Measurements from ENCODE around the gene ARPC4.

Gene ARPC4

DNA sequence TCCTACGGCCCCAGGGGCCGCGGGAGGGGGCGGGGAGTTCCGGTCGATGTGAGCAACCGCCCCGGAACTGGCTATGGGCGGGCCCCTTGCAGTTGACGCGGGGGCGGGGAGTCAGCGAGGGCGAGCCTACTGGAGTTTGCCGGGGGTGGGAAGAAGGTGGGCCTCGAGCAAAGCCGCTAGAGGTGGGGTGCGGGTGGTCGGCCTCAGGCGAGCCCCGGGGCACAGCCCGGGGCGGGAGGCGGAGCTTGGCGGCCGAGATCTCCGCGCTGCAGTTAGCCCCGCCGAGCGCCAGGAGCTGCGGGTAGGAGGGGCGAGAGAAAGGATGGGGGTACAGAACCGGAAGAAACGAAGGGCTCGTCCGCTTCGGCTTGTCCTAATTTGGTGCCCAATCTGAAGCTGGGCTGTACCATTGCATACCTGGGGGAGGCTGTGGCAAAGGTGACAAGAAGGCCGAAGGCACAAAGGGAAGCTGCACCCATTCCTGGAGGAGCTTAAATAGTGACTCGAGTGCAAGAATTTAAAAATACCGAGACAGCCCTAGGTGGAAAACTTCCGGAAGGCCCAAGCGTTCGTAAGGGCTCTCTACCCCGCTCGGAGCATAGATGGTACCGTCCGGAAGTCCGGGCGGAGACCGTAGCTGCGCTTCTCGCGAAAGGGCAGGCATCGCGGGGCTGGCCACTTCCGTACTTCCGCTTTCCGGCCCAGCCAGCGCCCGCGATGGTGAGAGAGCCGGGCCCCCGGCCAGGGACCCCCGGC is at the start of gene ARPC4, which contains the start of gene TADA3:
Gene ARPC4 (plus strand): TSS at position 678 of the 756 bp plus-strand sequence. CDS start 40 bp downstream, at position 718.
Gene TADA3 (minus strand): TSS at position 69 of the 756 bp plus-strand sequence. CDS start 1,007 bp downstream, outside the sequence.
- DNase-seq (ENCODE audit: low read depth in 2 of 2) = peak; percentile 90 to 92

DNA sequence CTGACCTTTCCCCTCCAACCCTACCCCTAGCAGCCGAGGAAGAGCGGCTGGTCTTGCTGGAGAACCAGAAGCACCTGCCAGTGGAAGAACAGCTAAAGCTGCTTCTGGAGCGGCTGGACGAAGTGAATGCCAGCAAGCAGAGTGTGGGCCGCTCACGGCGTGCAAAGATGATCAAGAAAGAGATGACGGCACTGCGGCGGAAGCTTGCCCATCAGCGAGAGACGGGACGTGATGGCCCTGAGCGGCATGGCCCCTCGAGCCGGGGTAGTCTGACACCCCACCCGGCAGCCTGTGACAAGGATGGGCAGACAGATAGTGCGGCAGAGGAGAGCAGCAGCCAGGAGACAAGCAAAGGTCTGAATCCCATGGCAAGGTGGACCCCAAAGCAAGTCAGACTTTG is 49.3 kb upstream of the ARPC4 start:
- no peak for DNase-seq (ENCODE audit: low read depth in 2 of 2)

DNA sequence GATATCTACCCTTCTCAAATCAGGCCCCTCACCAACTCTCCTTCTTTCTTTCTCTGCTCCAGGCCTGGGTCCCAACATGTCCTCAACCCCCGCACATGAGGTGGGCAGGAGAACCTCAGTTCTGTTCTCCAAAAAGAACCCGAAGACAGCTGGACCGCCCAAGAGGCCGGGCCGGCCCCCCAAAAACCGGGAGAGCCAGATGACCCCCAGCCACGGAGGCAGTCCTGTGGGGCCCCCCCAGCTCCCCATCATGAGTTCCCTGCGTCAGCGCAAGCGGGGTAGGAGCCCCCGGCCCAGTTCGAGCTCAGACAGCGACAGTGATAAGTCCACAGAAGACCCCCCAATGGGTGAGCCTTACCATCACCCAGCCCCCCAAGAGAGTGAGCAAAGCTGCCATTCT is 48.7 kb upstream of the ARPC4 start:
- DNase-seq (ENCODE audit: low read depth in 2 of 2) = no peak

DNA sequence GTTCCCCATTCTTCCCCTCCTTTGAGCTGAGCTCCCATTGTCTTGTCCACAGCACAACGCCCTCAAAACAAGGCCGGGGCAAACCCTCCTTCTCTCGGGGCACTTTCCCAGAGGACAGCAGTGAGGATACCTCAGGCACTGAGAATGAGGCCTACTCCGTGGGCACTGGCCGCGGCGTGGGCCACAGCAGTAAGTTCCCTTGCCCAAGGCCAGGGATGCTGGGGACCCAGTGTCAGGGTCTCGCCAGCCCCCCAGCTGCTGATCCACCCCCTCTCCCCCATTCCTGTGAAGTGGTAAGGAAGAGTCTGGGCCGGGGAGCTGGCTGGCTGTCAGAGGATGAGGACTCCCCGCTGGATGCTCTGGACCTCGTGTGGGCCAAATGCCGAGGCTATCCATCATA is 47.4 kb upstream of the ARPC4 start:
- no peak for DNase-seq (ENCODE audit: low read depth in 2 of 2)

GRCh38 chr3:9746330-9746729 is 46.6 kb upstream of the ARPC4 start:
- no peak for DNase-seq (ENCODE audit: low read depth in 2 of 2)

DNA sequence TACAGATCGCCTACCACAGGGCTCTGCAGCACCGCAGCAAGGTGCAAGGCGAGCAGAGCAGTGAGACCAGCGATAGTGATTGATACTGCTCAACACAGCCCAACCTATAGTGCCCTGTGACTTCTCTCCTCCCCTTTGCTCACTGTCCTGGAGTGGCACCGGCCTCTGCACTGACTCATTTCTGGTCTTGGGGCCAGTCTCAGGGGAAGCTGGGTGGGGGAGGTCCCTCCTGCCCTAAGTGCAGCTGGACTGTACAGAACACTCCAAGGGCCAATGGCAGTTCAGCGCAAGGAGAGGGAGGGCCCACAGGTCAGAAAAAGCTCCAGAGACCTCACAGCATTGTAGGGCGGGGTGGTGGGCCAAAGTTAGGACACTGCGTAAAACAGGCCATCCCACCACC is 45.6 kb upstream of the ARPC4 start:
- DNase-seq (ENCODE audit: low read depth in 2 of 2) = no peak

GRCh38 chr3:9748031-9748430 is 44.9 kb upstream of the ARPC4 start:
- no peak for DNase-seq (ENCODE audit: low read depth in 2 of 2)

GRCh38 chr3:9749296-9749644 is 43.6 kb upstream of the ARPC4 start:
- no peak for DNase-seq (ENCODE audit: low read depth in 2 of 2)

- peak; percentile 96 to 97 for DNase-seq (ENCODE audit: low read depth in 2 of 2)
Measured at GRCh38 chr3:9749645-9750555, 43.0 kb upstream of the ARPC4 start, which contains the start of gene OGG1. Gene OGG1 (plus strand): TSS chr3:9749952. CDS start chr3:9750287, 335 bp downstream.

DNA sequence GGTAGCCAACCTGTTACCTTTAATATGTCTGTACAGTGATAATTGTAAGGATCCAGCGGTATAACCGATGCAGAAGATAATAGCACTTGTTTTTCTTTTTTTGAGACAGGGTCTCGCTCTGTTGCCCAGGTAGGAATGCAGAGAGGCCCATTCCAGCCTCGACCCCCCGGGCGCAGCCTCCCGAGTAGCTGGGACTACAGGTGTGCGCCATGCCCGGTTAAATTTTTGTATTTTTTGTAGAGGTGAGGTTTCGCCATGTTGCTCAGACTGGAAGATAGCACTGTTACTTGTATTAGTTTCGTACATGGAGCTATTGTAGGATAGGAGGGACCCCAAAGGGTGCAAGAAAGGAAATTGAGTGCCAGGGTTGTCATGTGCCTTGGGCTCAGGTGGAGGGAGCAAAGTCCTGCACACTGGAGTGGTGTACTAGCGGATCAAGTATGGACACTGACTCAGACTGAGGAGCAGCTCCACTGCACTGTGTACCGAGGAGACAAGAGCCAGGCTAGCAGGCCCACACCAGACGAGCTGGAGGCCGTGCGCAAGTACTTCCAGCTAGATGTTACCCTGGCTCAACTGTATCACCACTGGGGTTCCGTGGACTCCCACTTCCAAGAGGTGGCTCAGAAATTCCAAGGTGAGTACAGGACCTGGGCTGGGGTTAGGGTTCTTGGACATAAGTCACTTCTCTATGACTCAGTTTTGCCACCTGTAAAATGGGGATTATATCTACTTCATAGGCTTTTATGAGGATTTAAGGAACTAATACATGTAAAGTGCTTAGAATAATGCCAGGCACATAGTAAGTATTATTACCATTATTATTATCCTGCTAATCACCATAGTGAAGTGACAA is 42.1 kb upstream of the ARPC4 start:
- DNase-seq (ENCODE audit: low read depth in 2 of 2) = no peak

DNA sequence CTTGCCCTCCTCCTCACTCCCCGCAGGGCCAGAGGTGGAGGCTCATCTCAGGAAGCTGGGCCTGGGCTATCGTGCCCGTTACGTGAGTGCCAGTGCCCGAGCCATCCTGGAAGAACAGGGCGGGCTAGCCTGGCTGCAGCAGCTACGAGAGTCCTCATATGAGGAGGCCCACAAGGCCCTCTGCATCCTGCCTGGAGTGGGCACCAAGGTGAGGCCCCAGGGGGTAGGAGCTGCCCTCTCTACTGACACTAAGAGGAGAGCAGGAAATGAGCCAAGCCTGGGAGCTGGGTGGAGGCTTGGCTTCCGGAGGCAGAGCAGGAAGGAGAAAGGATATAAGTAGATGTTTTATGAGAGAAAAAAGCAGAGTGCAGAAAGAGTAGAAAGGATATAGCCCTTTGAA is 38.2 kb upstream of the ARPC4 start:
- no peak for DNase-seq (ENCODE audit: low read depth in 2 of 2)

DNA sequence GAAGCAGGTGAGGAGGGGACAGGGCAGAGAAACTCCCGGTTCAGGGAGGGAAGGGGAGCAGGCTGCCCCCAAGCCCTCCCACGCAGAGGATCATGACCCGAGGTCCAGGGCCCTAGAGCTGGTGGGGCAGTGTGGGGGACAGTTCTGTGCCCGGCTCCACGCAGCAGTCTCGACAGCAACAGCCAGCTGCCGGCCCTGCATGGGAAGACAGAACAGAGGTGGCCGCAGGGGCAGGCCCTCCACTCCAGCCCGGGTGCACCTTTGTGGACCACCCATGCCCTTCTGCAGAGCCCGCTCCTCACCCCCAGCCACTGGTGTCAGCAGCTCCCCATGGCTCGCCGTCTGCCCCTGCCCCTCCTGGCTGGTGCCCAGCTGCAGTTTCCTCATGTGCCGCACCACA is 35.5 kb upstream of the ARPC4 start:
- DNase-seq (ENCODE audit: low read depth in 2 of 2) = no peak

DNA sequence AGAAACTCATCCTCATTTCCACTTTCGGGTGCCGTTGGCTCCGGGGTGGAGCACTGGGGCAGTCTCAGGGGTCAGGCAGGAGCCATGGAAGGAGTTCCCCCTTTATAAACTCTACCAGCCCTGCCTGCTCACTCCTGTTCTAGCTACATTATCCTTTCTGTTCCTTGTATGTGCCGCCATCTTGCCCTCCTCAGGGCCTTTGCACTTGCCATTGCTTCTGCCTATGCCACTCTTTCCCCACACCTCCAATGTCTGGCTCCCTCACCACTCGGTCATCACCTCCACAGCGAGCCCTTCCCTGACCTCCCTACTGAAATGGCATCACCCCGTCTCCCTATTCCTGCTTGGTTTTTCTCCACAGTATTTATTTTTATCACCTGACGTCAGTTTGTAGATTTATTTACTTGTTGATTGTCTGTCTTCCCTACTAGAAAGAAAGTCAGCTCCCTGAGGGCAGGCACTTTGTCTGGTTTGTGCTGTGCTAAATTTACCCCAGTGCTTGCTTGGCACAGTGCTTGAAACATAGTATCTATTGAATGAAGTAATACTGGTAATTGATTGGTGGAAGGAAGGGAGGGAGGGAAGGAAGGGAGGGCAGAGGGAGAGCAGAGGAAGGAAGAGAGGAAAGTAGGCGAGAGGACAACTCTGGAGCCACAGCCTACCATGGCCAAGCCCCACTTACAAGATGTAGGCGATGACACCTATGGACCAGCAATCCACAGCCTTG is 31.9 kb upstream of the ARPC4 start:
- no peak for DNase-seq (ENCODE audit: low read depth in 2 of 2)

GRCh38 chr3:9761919-9762318 is 31.0 kb upstream of the ARPC4 start:
- DNase-seq (ENCODE audit: low read depth in 2 of 2) = no peak

- no peak for DNase-seq (ENCODE audit: low read depth in 2 of 2)
Measured at GRCh38 chr3:9762871-9763270, 30.0 kb upstream of the ARPC4 start.

DNA sequence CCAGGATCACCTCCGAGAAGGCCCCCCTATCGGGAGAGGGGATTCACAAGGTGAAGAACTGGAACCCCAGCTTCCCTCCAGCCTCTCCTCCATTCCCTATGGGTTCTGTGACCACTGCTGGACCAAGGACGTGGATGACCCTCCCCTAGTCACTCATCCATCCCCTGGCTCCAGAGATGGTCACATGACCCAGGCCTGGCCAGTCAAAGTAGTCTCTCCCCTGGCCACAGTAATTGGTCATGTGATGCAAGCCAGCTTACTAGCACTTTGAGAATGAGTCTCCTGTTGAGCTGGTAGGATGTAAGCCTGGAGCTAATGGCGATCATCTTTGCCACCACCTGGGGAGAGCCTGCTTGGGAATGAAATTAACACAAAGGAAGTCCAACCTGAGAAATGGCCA is 27.0 kb upstream of the ARPC4 start:
- DNase-seq (ENCODE audit: low read depth in 2 of 2) = no peak

GRCh38 chr3:9767418-9767817 is 25.5 kb upstream of the ARPC4 start:
- DNase-seq (ENCODE audit: low read depth in 2 of 2) = no peak

GRCh38 chr3:9768141-9768775 is 24.6 kb upstream of the ARPC4 start:
- no peak for DNase-seq (ENCODE audit: low read depth in 2 of 2)

- no peak for DNase-seq (ENCODE audit: low read depth in 2 of 2)
Measured at GRCh38 chr3:9769012-9769411, 23.9 kb upstream of the ARPC4 start.

DNA sequence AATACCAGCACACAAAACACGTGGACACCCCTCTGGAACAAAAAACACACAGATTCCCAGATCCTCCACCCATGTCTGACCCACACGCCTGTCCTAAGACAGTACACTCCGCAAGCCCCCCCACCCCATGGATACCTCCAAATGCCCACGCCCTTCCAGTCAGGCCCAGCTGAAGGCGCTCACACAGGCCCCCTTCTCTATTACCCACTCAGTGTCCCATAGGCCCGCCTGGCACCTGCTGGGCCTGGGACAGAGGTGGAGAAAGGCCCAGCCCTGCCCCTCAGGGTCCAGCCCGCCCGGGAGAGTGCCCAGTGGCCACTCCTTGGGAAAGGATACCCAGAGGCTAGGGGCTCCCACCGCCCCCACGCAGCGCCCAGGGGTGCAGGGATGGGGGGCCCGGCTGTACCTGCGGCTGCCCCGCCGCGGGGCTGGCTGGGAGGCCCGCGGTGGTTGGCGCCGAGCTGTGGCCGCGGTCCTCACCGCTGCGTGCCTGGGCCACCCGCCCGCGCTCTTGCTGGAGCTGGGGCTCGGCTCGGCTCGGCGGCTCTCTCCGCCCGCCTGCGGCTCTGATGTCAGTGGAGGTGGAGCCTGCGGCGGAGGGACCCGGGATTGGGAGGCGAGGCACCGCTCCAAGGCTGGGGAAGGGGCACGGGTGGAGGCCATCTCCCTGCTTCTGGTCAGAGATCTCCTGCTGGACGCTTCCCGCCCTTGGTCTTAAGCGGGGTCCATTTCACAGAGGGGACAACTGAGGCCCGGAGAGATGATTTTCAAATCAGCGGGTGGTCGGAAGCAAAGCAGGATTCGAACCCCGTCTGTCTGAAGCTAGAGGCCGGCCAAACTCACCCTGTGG is 23.2 kb upstream of the ARPC4 start, which contains the start of gene CAMK1:
Gene CAMK1 (minus strand): TSS at position 522 of the 850 bp plus-strand sequence. CDS start 2,198 bp downstream, outside the sequence.
- peak in 1 of 2 donors; percentile 53 for DNase-seq (ENCODE audit: low read depth in 2 of 2)
